Keratinocyte (primary cell): Measurements from ENCODE around the gene MAP2K5. TPM values are rescaled to one million over a fixed set of nuclear protein-coding genes. Genes with fewer than 3 reads are reported as not detected.

Experiments used
- DNase-seq: peaks from one replicate; pipeline ENCODE4 v3.0.0-alpha.2; 2011; ENCODE audit warnings: low read depth, missing footprints, low spot score
- FAIRE-seq: peaks from 2 replicates; lab custom pipeline; 2011; peaks lifted over from hg19 to GRCh38; lab: Jason Lieb, UNC
- H2AFZ ChIP-seq: 2 replicates; pipeline ENCODE4 v1.6.0; 2012; ENCODE audit warnings: low read length, control low read depth, inconsistent platforms; ENCODE audit not compliant: control insufficient read depth
- H3K27ac ChIP-seq: 2 replicates; pipeline ENCODE4 v1.5.1; 2011; ENCODE audit warnings: low read length; ENCODE audit not compliant: control insufficient read depth, insufficient read depth
- H3K27me3 ChIP-seq: 3 replicates; pipeline ENCODE4 v1.6.0; 2011; ENCODE audit warnings: low read length; ENCODE audit not compliant: control insufficient read depth, insufficient read depth; ENCODE audit errors: extremely low read depth
- H3K36me3 ChIP-seq, 2 experiments: 2 replicates in 1 of 2; 3 replicates in 1 of 2; pipeline ENCODE4 v1.5.1; 2011; ENCODE audit warnings: low read length in 2 of 2, mild to moderate bottlenecking in 1 of 2; ENCODE audit not compliant: control insufficient read depth in 2 of 2, insufficient read depth in 2 of 2; ENCODE audit errors: extremely low read depth in 1 of 2
- H3K4me1 ChIP-seq: 3 replicates; pipeline ENCODE4 v1.5.1; 2011; ENCODE audit warnings: low read length; ENCODE audit not compliant: control insufficient read depth, insufficient read depth; ENCODE audit errors: extremely low read depth
- H3K4me2 ChIP-seq: 3 replicates; pipeline ENCODE4 v1.6.0; 2011; ENCODE audit warnings: low read depth, low read length; ENCODE audit not compliant: control insufficient read depth, insufficient read depth; ENCODE audit errors: extremely low read depth
- H3K4me3 ChIP-seq, 3 experiments: fragments of 200-600 bp in 1 of 3; sonication (generic) in 1 of 3; 2 replicates in 2 of 3; 3 replicates in 1 of 3; pipeline ENCODE4 v1.5.1; 2011 to 2016; ENCODE audit warnings: low read length in 3 of 3, mild to moderate bottlenecking in 3 of 3, control low read depth in 2 of 3, inconsistent platforms in 1 of 3, low read depth in 1 of 3, mixed read lengths in 1 of 3, mixed run types in 1 of 3, moderate library complexity in 1 of 3; ENCODE audit not compliant: control insufficient read depth in 2 of 3, insufficient read depth in 2 of 3; ENCODE audit errors: extremely low read depth in 1 of 3
- H3K79me2 ChIP-seq: 2 replicates; pipeline ENCODE4 v1.6.0; 2012; ENCODE audit warnings: low read length; ENCODE audit not compliant: control insufficient read depth, insufficient read depth
- H3K9ac ChIP-seq: 3 replicates; pipeline ENCODE4 v1.6.0; 2011; ENCODE audit warnings: low read length; ENCODE audit not compliant: control insufficient read depth, insufficient read depth; ENCODE audit errors: extremely low read depth
- H3K9me1 ChIP-seq: 3 replicates; pipeline ENCODE4 v1.6.0; 2011; ENCODE audit warnings: low read length; ENCODE audit not compliant: control insufficient read depth, insufficient read depth; ENCODE audit errors: extremely low read depth
- H3K9me3 ChIP-seq: 2 replicates; pipeline ENCODE4 v1.5.1; 2012; ENCODE audit warnings: low read depth, low read length; ENCODE audit not compliant: control insufficient read depth
- H4K20me1 ChIP-seq: 3 replicates; pipeline ENCODE4 v1.6.0; 2011; ENCODE audit warnings: low read length; ENCODE audit not compliant: control insufficient read depth, insufficient read depth; ENCODE audit errors: extremely low read depth
- CTCF ChIP-seq, 3 experiments: IDR thresholded peaks in 1 of 3; conservative IDR thresholded peaks in 1 of 3; optimal IDR thresholded peaks in 1 of 3; 2 replicates in 2 of 3; 3 replicates in 1 of 3; pipeline versions ENCODE3 to v1.5.1; 2011; ENCODE audit warnings: low read length in 3 of 3, mild to moderate bottlenecking in 3 of 3, moderate library complexity in 2 of 3, control low read depth in 1 of 3, inconsistent platforms in 1 of 3; ENCODE audit not compliant: insufficient read depth in 2 of 3; ENCODE audit errors: extremely low read depth in 1 of 3
- EZH2 ChIP-seq: IDR thresholded peaks from one replicate; pipeline ENCODE4 v1.6.1; 2012; ENCODE audit warnings: inconsistent platforms, mild to moderate bottlenecking, low read length, moderate library complexity
- dilution Hi-C: fragments of 300-500 bp; cut with MboI; formaldehyde crosslinking; loops from one replicate; pipeline ENCODE4 v1.7.0; 2020; ENCODE audit warnings: low sequenced_read_pairs; ENCODE audit not compliant: extremely low pct_ligation_motif_present
- polyA plus RNA-seq, 5 experiments: library from polyadenylated mRNA; depleted of rRNA in 3 of 5; stranded (reverse) in 3 of 5; stranded (forward) in 1 of 5; unstranded in 1 of 5; fragments of >200 nt; gene quantifications; 1 replicate in 1 of 5; 2 replicates in 3 of 5; 3 replicates in 1 of 5; pipeline versions ENCODE4 v1.2.1 to v1.2.3, GENCODE V29; 2011 to 2012; ENCODE audit warnings: missing spikeins in 2 of 5, low read depth in 1 of 5, low replicate concordance in 1 of 5
- small RNA-seq, 3 experiments: library from RNA; depleted of rRNA; stranded (forward); fragments of <200 nt; gene quantifications; one replicate each; pipeline ENCODE3, GENCODE V24; 2012; ENCODE audit warnings: low read depth in 3 of 3, low replicate concordance in 1 of 3; ENCODE audit not compliant: insufficient read length in 3 of 3

MAP2K5 gene
- polyA plus RNA-seq, 1 donor (not counting 4 experiments of a cell fraction or from before 2014, with no cell fraction given): 3.6 TPM

- Histone ChIP-seq H3K4me3 (no peak overlapping the region), H3K9me3 (no peaks in the 10 kb centered on the region), H3K4me2 (no peak overlapping the region), H3K36me3 (no peaks in the 10 kb centered on the region), H2AFZ (no peak overlapping the region), H3K27ac (no peak overlapping the region), H3K9ac (no peak overlapping the region), H3K9me1 (no peaks in the 10 kb centered on the region), H3K27me3 (no peaks in the 10 kb centered on the region), H4K20me1 (no peaks in the 10 kb centered on the region), H3K79me2 (no peaks in the 10 kb centered on the region), H3K4me1 (peaks cover 3% of the 10 kb centered on the region)
- dilution Hi-C loops: loop anchor here (10.0 kb wide), 1 partner anchor 179 kb away; no protein-coding TSS in a partner anchor
- TF ChIP-seq EZH2: no peak
- TF ChIP-seq CTCF (optimal IDR thresholded peaks at IDR 0.05 in 1 of 3, IDR thresholded peaks at IDR 0.05 in 1 of 3, conservative IDR thresholded peaks at IDR 0.05 in 1 of 3; ENCODE audit: extremely low read depth in 1 of 3, insufficient read depth in 2 of 3, low read length in 3 of 3): no peak
- no peak for FAIRE-seq
- DNase-seq: no peak
These were observed 313.3 kb downstream of the MAP2K5 start for GRCh38 chr15:67855842-67856241.

Small RNAs within 50 kb of the gene (small RNA-seq; reads per million reads assigned to genes)
- 0 to 0.25 (median 0) reads per million in 3 experiments for gene RNU6-1

Other genes with a start within 250 kb of the MAP2K5 start
- 1.4 to 2.6 TPM (median 1.5 TPM) in 3 replicates for gene C15orf61, start 21.6 kb upstream of the MAP2K5 start, polyA plus RNA-seq